HEK293T (cell line): ENCODE results near the gene NKD2.

Experiments
- BHLHE40 ChIP-seq: fragments of 450-650 bp; IDR thresholded peaks from 2 replicates; pipeline ENCODE4 v1.6.1; 2016; ENCODE audit warnings: mild to moderate bottlenecking, moderate library complexity, borderline replicate concordance
- ELF4 ChIP-seq: fragments of 450-650 bp; IDR thresholded peaks from 2 replicates; pipeline ENCODE4 v1.6.1; 2017; ENCODE audit warnings: antibody characterized with exemption
- FOXK2 ChIP-seq: fragments of 450-650 bp; IDR thresholded peaks from 2 replicates; pipeline ENCODE4 v1.6.1; 2016; ENCODE audit warnings: mild to moderate bottlenecking
- FOXM1 ChIP-seq: fragments of 450-650 bp; IDR thresholded peaks from 2 replicates; pipeline ENCODE4 v1.6.1; 2017; ENCODE audit warnings: mild to moderate bottlenecking, borderline replicate concordance
- HDGF ChIP-seq: fragments of 450-650 bp; IDR thresholded peaks from 2 replicates; pipeline ENCODE4 v1.6.1; 2017; ENCODE audit warnings: antibody characterized with exemption, borderline replicate concordance
- SP1 ChIP-seq: fragments of 450-650 bp; IDR thresholded peaks from 2 replicates; pipeline ENCODE4 v1.6.1; 2017
- SUZ12 ChIP-seq: fragments of 450-650 bp; IDR thresholded peaks from 2 replicates; pipeline ENCODE4 v1.6.1; 2016; ENCODE audit warnings: mild to moderate bottlenecking

DNA sequence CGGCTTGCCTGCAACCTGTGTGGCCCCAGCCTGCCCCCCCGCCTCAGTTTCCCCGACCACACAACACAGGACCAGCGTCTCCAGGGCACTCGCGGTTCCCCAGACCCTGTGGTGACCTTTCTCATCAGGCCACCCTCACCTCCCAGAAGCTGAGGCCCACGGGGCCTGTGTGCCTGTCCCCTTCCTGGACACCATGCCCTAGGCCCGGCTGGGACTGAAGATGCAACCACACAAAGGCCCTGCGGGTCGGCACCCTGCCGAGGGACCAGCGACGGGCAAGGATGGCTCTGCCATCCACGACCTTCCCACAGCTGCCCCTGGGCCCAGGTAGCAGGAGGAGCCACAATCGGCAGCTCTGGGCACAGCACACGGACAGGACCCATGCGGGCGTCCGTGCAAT is 68.4 kb downstream of the NKD2 start:
- TF ChIP-seq FOXM1: no peak
- no peak for TF ChIP-seq FOXK2
- TF ChIP-seq BHLHE40: no peak
- TF ChIP-seq SUZ12: no peak
- no peak for TF ChIP-seq ELF4
- no peak for TF ChIP-seq HDGF
- no peak for TF ChIP-seq SP1
